Mesothelial cell of epicardium (in vitro differentiated cells): Measurements from ENCODE around the gene UFSP1. TPM values are rescaled to one million over a fixed set of nuclear protein-coding genes. Genes with fewer than 3 reads are reported as not detected.
"Not testable (repeated sequence)": the region's sequence is repeated elsewhere in the genome, so short reads cannot be mapped to it uniquely, and the experiment has no call there.

Experiments used
- DNase-seq, 2 experiments: peaks; one replicate each; pipeline ENCODE4 v3.0.0; 2021; ENCODE audit warnings: low spot score in 2 of 2; ENCODE audit not compliant: unreplicated experiment in 2 of 2
- H3K27ac Mint-ChIP-seq: 2 replicates; pipeline ENCODE4 v1.8.0; 2021; ENCODE audit warnings: mixed read lengths
- H3K27me3 Mint-ChIP-seq: 2 replicates; pipeline ENCODE4 v1.8.0; 2021; ENCODE audit warnings: low read depth, mixed read lengths
- H3K36me3 Mint-ChIP-seq: 2 replicates; pipeline ENCODE4 v1.8.0; 2021; ENCODE audit warnings: mixed read lengths
- H3K4me1 Mint-ChIP-seq: 2 replicates; pipeline ENCODE4 v1.8.0; 2021; ENCODE audit warnings: mixed read lengths
- H3K4me3 Mint-ChIP-seq: 2 replicates; pipeline ENCODE4 v1.8.0; 2021; ENCODE audit warnings: mild to moderate bottlenecking, moderate library complexity, mixed read lengths
- H3K9me3 Mint-ChIP-seq: 2 replicates; pipeline ENCODE4 v1.8.0; 2021; ENCODE audit warnings: mixed read lengths
- total RNA-seq: library from RNA; stranded (reverse); gene quantifications from 3 replicates; pipeline ENCODE4 v1.2.1, GENCODE V29; 2021
- TF ChIP-seq, protein P1 (sequence below): fragments of 200-600 bp; sonication (generic); IDR thresholded peaks from one replicate; pipeline ENCODE4 v1.5.0; 2021; ENCODE audit warnings: antibody characterized with exemption; ENCODE audit not compliant: unreplicated experiment

Gene UFSP1
- total RNA-seq, 1 donor from 2014 or later, result 6.0 TPM

DNA sequence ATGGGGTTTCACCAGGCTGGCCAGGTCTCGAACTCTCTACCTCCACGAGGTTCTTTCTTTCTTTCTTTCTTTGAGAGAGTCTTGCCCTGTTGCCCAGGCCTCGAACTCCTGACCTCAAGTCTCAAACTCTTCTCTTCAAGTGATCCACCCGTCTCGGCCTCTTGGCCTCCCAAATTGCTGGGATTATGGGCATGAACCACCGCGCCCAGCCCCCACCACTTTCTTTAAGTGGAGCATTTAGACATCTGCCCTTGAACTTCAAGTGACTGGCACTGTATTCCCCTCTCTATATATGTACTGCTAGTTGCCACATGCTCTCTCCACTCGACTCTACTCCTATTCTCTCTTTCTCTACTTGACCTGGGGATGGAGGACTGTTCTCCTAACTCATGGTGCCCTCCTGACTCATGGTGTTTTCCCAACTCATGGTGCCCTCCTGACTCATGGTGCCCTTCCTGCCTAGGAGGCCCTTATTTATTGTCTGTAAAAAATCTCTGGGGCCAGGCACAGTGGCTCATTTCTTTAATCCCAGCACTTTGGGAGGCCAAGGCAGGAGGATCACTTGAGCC lies 25.4 kb upstream of the UFSP1 start:
- no peak overlapping the region for H3K4me3 Mint-ChIP-seq
- DNase-seq, result no peak
- no peaks in the 10 kb centered on the region for H3K27me3 Mint-ChIP-seq
- H3K27ac Mint-ChIP-seq, result no peak overlapping the region
- TF ChIP-seq, protein P1, sequence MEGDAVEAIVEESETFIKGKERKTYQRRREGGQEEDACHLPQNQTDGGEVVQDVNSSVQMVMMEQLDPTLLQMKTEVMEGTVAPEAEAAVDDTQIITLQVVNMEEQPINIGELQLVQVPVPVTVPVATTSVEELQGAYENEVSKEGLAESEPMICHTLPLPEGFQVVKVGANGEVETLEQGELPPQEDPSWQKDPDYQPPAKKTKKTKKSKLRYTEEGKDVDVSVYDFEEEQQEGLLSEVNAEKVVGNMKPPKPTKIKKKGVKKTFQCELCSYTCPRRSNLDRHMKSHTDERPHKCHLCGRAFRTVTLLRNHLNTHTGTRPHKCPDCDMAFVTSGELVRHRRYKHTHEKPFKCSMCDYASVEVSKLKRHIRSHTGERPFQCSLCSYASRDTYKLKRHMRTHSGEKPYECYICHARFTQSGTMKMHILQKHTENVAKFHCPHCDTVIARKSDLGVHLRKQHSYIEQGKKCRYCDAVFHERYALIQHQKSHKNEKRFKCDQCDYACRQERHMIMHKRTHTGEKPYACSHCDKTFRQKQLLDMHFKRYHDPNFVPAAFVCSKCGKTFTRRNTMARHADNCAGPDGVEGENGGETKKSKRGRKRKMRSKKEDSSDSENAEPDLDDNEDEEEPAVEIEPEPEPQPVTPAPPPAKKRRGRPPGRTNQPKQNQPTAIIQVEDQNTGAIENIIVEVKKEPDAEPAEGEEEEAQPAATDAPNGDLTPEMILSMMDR, result no peak
- H3K9me3 Mint-ChIP-seq, result no peaks in the 10 kb centered on the region
- H3K4me1 Mint-ChIP-seq, result peaks cover 9% of the 10 kb centered on the region
- H3K36me3 Mint-ChIP-seq, result no peaks in the 10 kb centered on the region

- Mint-ChIP-seq H3K4me3 (no peak overlapping the region), H3K27me3 (no peaks in the 10 kb centered on the region), H3K9me3 (no peaks in the 10 kb centered on the region), H3K36me3 (no peaks in the 10 kb centered on the region), H3K4me1 (peaks cover 9% of the 10 kb centered on the region), H3K27ac (no peak overlapping the region)
- TF ChIP-seq, protein P1, result no peak
- DNase-seq, result no peak
These were observed 24.8 kb upstream of the UFSP1 start for GRCh38 chr7:100914208-100914878.

- DNase-seq, result no peak
- H3K4me3 Mint-ChIP-seq, result no peak overlapping the region
- TF ChIP-seq, protein P1, result no peak
- H3K4me1 Mint-ChIP-seq, result peaks cover 3% of the 10 kb centered on the region
- no peaks in the 10 kb centered on the region for H3K27me3 Mint-ChIP-seq
- H3K9me3 Mint-ChIP-seq, result peaks cover 5% of the 10 kb centered on the region
- no peak overlapping the region for H3K27ac Mint-ChIP-seq
- no peaks in the 10 kb centered on the region for H3K36me3 Mint-ChIP-seq
These were observed 22.0 kb upstream of the UFSP1 start for GRCh38 chr7:100911484-100911883.

DNA sequence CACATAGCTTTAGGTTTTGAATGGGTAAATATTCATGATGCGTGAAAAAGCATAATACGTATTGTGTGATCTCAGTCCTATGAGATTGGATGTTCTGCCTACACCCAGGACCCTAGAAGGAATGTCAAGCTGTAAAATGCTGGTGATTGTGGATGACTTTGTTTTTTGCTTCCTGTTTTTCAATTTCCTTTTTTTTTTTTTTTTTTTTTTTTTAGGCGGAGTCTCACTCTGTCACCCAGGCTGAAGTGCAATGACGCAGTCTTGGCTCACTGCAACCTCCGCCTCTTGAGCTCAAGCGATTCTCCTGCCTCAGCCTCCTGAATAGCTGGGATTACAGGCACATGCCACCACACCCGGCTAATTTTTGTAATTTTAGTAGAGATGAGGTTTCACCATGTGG lies 20.9 kb upstream of the UFSP1 start:
- not testable (repeated sequence) for H3K27me3 Mint-ChIP-seq, H3K27ac Mint-ChIP-seq, H3K4me1 Mint-ChIP-seq, DNase-seq, H3K9me3 Mint-ChIP-seq, H3K36me3 Mint-ChIP-seq, H3K4me3 Mint-ChIP-seq

DNA sequence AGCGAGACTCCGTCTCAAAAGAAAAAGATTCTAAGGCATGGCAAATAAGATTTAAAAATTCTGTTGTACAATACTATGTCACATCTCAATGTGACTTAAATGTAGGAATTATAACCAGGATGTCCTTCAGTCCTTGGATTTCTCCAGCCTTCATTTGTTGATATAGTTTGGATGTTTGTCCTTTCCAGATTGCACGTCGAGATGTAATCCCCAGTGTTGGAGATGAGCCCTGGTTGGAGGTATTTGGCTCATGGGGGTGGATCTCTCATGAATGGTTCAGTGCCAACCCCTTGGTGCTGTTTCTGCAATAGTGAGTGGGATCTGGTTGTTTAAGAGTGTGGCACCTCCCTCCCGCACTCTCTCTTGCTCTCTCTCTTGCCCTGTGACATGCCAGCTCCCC lies 19.0 kb upstream of the UFSP1 start:
- no peak overlapping the region for H3K27ac Mint-ChIP-seq

GRCh38 chr7:100902638-100903037 lies 13.1 kb upstream of the UFSP1 start:
- DNase-seq, result no peak
- H3K27ac Mint-ChIP-seq, result no peak overlapping the region
- TF ChIP-seq, protein P1, result no peak
- no peaks in the 10 kb centered on the region for H3K4me1 Mint-ChIP-seq
- H3K27me3 Mint-ChIP-seq, result peaks cover 9% of the 10 kb centered on the region
- H3K36me3 Mint-ChIP-seq, result no peaks in the 10 kb centered on the region
- no peak overlapping the region for H3K4me3 Mint-ChIP-seq
- H3K9me3 Mint-ChIP-seq, result no peaks in the 10 kb centered on the region

More for the DNA sequence above, 19.0 kb upstream of the UFSP1 start:
- Mint-ChIP-seq H3K4me1 (no peaks in the 10 kb centered on the region), H3K27me3 (no peaks in the 10 kb centered on the region), H3K36me3 (no peaks in the 10 kb centered on the region), H3K9me3 (peaks cover 5% of the 10 kb centered on the region), H3K4me3 (no peak overlapping the region)
- DNase-seq, result no peak
- TF ChIP-seq, protein P1, result no peak
